ENCODE data around the gene OPA3.
"Not testable (repeated sequence)": the region's sequence is repeated elsewhere in the genome, so short reads cannot be mapped to it uniquely, and the experiment has no call there.

The OPA3 gene

DNA sequence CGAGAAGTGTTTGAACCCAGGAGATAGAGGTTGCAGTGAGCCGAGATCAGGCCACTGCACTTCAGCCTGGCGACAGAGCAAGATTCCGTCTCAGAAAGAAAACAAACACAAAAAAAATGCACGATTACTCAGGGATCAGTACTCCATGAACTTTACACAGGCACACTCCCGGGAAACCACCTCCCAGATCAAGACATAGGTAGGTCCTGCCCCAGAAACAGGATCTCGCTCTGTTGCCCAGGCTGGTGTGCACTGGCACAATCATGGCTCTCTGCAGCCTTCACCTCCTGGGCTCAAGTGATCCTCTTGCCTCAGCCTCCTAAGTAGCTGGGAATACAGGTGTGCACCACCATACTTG is 66.2 kb downstream of the OPA3 start:
- no peak for DNase-seq (ENCODE audit: low read depth)

GRCh38 chr19:45517641-45518468 is 66.7 kb downstream of the OPA3 start:
- DNase-seq (ENCODE audit: low read depth) = no peak

- no peak for DNase-seq (ENCODE audit: low read depth)
These were observed 67.4 kb downstream of the OPA3 start for GRCh38 chr19:45517238-45517637.

GRCh38 chr19:45515807-45516401 is 68.7 kb downstream of the OPA3 start:
- DNase-seq (ENCODE audit: low read depth) = no peak

GRCh38 chr19:45515081-45515624 is 69.4 kb downstream of the OPA3 start:
- no peak for DNase-seq (ENCODE audit: low read depth)

- no peak for DNase-seq (ENCODE audit: low read depth)
These were observed 70.1 kb downstream of the OPA3 start for GRCh38 chr19:45514376-45515051.

GRCh38 chr19:45512881-45513483 is 71.6 kb downstream of the OPA3 start:
- no peak for DNase-seq (ENCODE audit: low read depth)

- DNase-seq (ENCODE audit: low read depth) = no peak
These were observed 73.5 kb downstream of the OPA3 start for GRCh38 chr19:45511074-45511473.

DNA sequence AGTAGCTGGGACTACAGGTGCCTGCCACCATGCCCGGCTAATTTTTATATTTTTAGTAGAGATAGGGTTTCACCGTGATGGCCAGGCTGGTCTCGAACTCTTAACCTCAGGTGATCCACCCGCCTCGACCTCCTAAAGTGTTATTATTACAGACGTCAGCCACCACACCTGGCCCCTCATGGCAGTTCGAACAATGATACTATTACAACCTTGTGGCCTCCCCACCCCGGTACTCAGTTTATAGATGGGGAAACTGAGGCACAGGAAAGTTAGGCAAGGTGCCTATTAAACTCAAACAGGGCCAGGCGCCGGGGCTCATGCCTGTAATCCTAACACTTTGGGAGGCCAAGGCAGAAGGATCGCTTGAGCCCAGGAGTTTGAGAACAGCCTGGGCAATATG is 74.2 kb downstream of the OPA3 start:
- not testable (repeated sequence) for DNase-seq (ENCODE audit: low read depth)

DNA sequence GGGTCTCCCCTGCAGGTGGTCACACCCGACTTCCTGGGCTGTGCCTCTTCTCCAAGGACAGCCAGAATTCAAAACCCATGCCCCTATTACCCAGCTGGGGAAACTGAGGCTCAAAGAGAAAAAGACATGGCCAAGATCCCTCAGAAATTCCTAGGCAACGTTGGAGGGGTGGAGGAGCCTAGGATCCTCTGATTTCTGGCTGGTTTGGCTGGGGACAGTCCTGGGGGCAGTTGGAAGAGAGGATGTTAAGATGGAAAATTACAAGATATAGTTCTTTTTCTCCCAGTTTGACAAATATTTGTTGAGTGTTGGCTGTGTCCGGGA is 74.9 kb downstream of the OPA3 start:
- DNase-seq (ENCODE audit: low read depth) = no peak

GRCh38 chr19:45508861-45509691 is 75.5 kb downstream of the OPA3 start:
- DNase-seq (ENCODE audit: low read depth) = no peak

DNA sequence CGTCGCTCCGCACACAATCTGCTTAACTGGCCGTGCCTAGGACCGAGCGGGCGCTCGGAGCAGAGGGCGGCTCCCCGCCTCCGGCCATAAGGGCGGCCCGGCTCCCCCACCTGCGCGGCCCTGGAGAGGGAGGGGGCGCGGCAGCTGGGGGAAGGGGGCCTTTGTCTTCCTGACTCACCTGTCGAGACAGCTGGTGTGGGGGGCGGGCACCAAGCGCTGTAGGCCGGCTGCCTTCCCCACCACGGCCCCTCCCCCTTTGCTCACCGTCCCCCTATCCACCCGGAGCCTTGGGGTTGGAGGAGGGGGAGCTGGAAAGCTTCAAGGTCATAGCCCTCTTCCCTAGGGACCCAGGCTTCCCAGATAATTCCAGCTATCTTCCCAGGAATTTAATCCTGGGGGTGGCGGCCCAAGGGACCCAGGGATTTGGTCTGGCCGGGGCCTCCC is 76.2 kb downstream of the OPA3 start:
- DNase-seq (ENCODE audit: low read depth) = no peak

GRCh38 chr19:45507872-45508416 is 76.7 kb downstream of the OPA3 start:
- no peak for DNase-seq (ENCODE audit: low read depth)

- peak; percentile 90 for DNase-seq (ENCODE audit: low read depth)
These were observed 77.4 kb downstream of the OPA3 start, which contains the start of gene VASP for GRCh38 chr19:45506989-45507871. VASP (plus strand) TSS chr19:45507479; CDS start chr19:45507772, 293 bp downstream.

GRCh38 chr19:45506246-45506988 is 78.2 kb downstream of the OPA3 start:
- DNase-seq (ENCODE audit: low read depth) = peak; percentile 99

- no peak for DNase-seq (ENCODE audit: low read depth)
These were observed 78.7 kb downstream of the OPA3 start for GRCh38 chr19:45505996-45506245.

GRCh38 chr19:45505151-45505995 is 79.2 kb downstream of the OPA3 start:
- no peak for DNase-seq (ENCODE audit: low read depth)

DNA sequence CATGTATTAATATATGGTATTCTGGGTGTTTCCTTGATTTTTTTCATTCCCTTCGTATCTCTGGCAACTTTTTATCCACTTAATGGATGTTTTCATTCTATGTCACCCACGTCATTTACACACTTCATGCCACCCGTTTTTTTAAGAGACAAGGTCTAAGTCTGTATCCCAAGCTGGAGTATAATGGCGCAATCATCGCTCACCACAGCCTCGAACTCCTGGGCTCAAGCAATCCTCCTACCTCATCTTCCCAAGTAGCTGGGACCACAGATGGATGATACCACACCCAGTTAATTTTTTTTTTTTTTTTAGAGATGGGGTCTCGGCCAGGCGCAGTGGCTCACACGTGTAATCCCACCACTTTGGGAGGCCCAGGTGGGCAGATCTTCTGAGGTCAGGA is 80.7 kb downstream of the OPA3 start:
- DNase-seq (ENCODE audit: low read depth) = no peak

- DNase-seq (ENCODE audit: low read depth) = no peak
These were observed 82.5 kb downstream of the OPA3 start for GRCh38 chr19:45502111-45502510.

Measured in stimulated activated CD8-positive, alpha-beta memory T cell treated with anti-CD3 and anti-CD28 coated beads, Interleukin-4, amount 100 ng/mL, for 24 hours (primary cell).